Osteocyte (in vitro differentiated cells): Measurements from ENCODE around the gene C1orf105. TPM values are rescaled to one million over a fixed set of nuclear protein-coding genes. Genes with fewer than 3 reads are reported as not detected.

Source experiments
- DNase-seq: peaks from one replicate; pipeline ENCODE4 v3.0.0; 2021; ENCODE audit warnings: mixed read lengths; ENCODE audit not compliant: unreplicated experiment; ENCODE audit errors: extremely low spot score
- H3K27ac Mint-ChIP-seq: one replicate; pipeline ENCODE4 v1.8.0; 2021; ENCODE audit warnings: mild to moderate bottlenecking, mixed read lengths; ENCODE audit not compliant: unreplicated experiment
- H3K27me3 Mint-ChIP-seq: one replicate; pipeline ENCODE4 v1.8.0; 2021; ENCODE audit warnings: mixed read lengths; ENCODE audit not compliant: unreplicated experiment
- H3K36me3 Mint-ChIP-seq: one replicate; pipeline ENCODE4 v1.8.0; 2021; ENCODE audit warnings: mixed read lengths; ENCODE audit not compliant: unreplicated experiment
- H3K4me1 Mint-ChIP-seq: one replicate; pipeline ENCODE4 v1.8.0; 2021; ENCODE audit warnings: mixed read lengths; ENCODE audit not compliant: unreplicated experiment
- H3K4me3 Mint-ChIP-seq: one replicate; pipeline ENCODE4 v1.8.0; 2021; ENCODE audit warnings: mild to moderate bottlenecking, moderate library complexity, mixed read lengths; ENCODE audit not compliant: unreplicated experiment
- H3K9me3 Mint-ChIP-seq: one replicate; pipeline ENCODE4 v1.8.0; 2021; ENCODE audit warnings: mixed read lengths; ENCODE audit not compliant: unreplicated experiment
- CTCF ChIP-seq: fragments of 200-600 bp; sonication (generic); IDR thresholded peaks from 2 replicates; pipeline ENCODE4 v1.5.0; 2021; ENCODE audit warnings: antibody characterized with exemption, mild to moderate bottlenecking, moderate library complexity
- total RNA-seq: library from RNA; stranded (reverse); gene quantifications from 2 replicates; pipeline ENCODE4 v1.2.1, GENCODE V29; 2021

The C1orf105 gene
- total RNA-seq, 1 donor from 2014 or later: not detected

DNA sequence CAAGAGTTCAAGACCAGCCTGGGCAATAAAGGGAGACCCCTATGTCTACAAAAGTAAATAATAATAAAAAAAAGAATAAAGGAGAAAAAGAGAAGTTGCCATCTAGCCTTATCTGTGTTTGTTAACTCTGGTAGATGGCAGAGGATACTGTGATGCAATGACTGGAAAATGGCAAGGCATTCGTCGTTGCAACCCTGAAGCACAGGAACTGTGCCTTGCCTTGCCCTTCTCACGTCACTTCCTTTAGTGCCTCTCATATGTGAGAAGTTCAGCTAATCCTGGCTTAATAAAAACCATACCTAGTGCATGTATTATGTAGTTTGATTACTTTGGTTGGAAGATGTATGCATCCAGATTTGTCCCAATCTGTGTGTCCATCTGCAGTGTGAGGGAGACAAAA, 49.2 kb downstream of the C1orf105 start:
- Mint-ChIP-seq H3K27me3 (peaks cover 16% of the 10 kb centered on the region), H3K36me3 (no peaks in the 10 kb centered on the region), H3K4me1 (no peaks in the 10 kb centered on the region), H3K27ac (no peak overlapping the region), H3K4me3 (no peak overlapping the region), H3K9me3 (no peaks in the 10 kb centered on the region)
- TF ChIP-seq CTCF: no peak
- DNase-seq: no peak

- no peaks in the 10 kb centered on the region for H3K4me1 Mint-ChIP-seq
- TF ChIP-seq CTCF: no peak
- no peaks in the 10 kb centered on the region for H3K36me3 Mint-ChIP-seq
- no peak overlapping the region for H3K4me3 Mint-ChIP-seq
- H3K27ac Mint-ChIP-seq: no peak overlapping the region
- no peak for DNase-seq
- H3K27me3 Mint-ChIP-seq: peaks cover 20% of the 10 kb centered on the region
- no peaks in the 10 kb centered on the region for H3K9me3 Mint-ChIP-seq
Measured at GRCh38 chr1:172470149-172470548, 49.7 kb downstream of the C1orf105 start.

DNA sequence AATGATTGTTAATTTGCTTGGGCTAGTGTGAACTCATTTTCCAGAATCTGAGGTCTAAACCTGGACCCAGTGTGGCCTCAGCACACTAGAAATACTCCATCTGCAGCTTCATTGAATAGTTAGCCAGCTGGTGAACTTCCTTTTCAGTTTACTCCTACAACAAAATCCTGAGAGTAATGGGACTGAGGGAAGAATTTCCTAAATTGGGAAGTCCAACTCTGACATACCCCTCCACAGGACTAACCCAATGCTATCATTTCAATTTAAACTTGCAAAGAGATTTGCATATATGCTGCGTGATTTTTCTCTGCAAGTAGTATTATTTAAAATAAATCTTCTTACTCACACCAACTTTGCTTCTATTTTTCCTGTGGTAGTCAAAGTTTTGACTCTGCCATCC, 51.2 kb downstream of the C1orf105 start:
- Mint-ChIP-seq H3K4me3 (no peak overlapping the region), H3K9me3 (no peaks in the 10 kb centered on the region), H3K27ac (no peak overlapping the region), H3K36me3 (no peaks in the 10 kb centered on the region), H3K4me1 (no peaks in the 10 kb centered on the region), H3K27me3 (peaks cover 17% of the 10 kb centered on the region)
- TF ChIP-seq CTCF: no peak
- DNase-seq: no peak

GRCh38 chr1:172472495-172472894, 52.0 kb downstream of the C1orf105 start:
- H3K27me3 Mint-ChIP-seq: peaks cover 17% of the 10 kb centered on the region
- no peak overlapping the region for H3K4me3 Mint-ChIP-seq
- TF ChIP-seq CTCF: no peak
- H3K27ac Mint-ChIP-seq: no peak overlapping the region
- H3K9me3 Mint-ChIP-seq: no peaks in the 10 kb centered on the region
- no peaks in the 10 kb centered on the region for H3K4me1 Mint-ChIP-seq
- H3K36me3 Mint-ChIP-seq: no peaks in the 10 kb centered on the region
- no peak for DNase-seq

GRCh38 chr1:172473302-172473701, 52.8 kb downstream of the C1orf105 start:
- no peak for TF ChIP-seq CTCF
- Mint-ChIP-seq H3K27me3 (peaks cover 17% of the 10 kb centered on the region), H3K4me3 (no peak overlapping the region), H3K4me1 (no peaks in the 10 kb centered on the region), H3K36me3 (no peaks in the 10 kb centered on the region), H3K27ac (no peak overlapping the region), H3K9me3 (no peaks in the 10 kb centered on the region)
- no peak for DNase-seq
